SIG-M5 treated with dmso at 0.1 percent for 504 hours (cell line): ENCODE data around the gene ACOX3.
A peak's percentile ranks its signal among the peaks of the same experiment; 100 is the strongest.
"Not testable (repeated sequence)": the region's sequence is repeated elsewhere in the genome, so short reads cannot be mapped to it uniquely, and the experiment has no call there.

Experiments
- DNase-seq: peaks from one replicate; lab custom pipeline; 2025; ENCODE audit not compliant: unreplicated experiment; lab: John Stamatoyannopoulos, UW

ACOX3 gene

GRCh38 chr4:8407756-8408155, 32.8 kb downstream of the ACOX3 start:
- DNase-seq = no peak

GRCh38 chr4:8407316-8407715, 33.2 kb downstream of the ACOX3 start:
- DNase-seq = no peak

GRCh38 chr4:8406887-8407286, 33.6 kb downstream of the ACOX3 start:
- not testable (repeated sequence) for DNase-seq

GRCh38 chr4:8405516-8405875, 35.0 kb downstream of the ACOX3 start:
- DNase-seq = no peak

- no peak for DNase-seq
Observed at GRCh38 chr4:8404791-8405515, 35.6 kb downstream of the ACOX3 start.

- no peak for DNase-seq
Observed at GRCh38 chr4:8403976-8404375, 36.5 kb downstream of the ACOX3 start.

- DNase-seq = peak; percentile 14
Observed at GRCh38 chr4:8403173-8403753, 37.3 kb downstream of the ACOX3 start.

GRCh38 chr4:8402640-8403039, 37.9 kb downstream of the ACOX3 start:
- no peak for DNase-seq

- no peak for DNase-seq
Observed at GRCh38 chr4:8402181-8402597, 38.3 kb downstream of the ACOX3 start.

- no peak for DNase-seq
Observed at GRCh38 chr4:8401665-8402064, 38.9 kb downstream of the ACOX3 start.

GRCh38 chr4:8400632-8401325, 39.7 kb downstream of the ACOX3 start:
- DNase-seq = no peak

- no peak for DNase-seq
Observed at GRCh38 chr4:8399298-8399697, 41.2 kb downstream of the ACOX3 start.

- DNase-seq = no peak
Observed at GRCh38 chr4:8398347-8398746, 42.2 kb downstream of the ACOX3 start.

GRCh38 chr4:8396762-8397406, 43.6 kb downstream of the ACOX3 start:
- no peak for DNase-seq

- DNase-seq = no peak
Observed at GRCh38 chr4:8395504-8396296, 44.8 kb downstream of the ACOX3 start.

- no peak for DNase-seq
Observed at GRCh38 chr4:8394806-8395205, 45.7 kb downstream of the ACOX3 start.

- DNase-seq = no peak
Observed at GRCh38 chr4:8394061-8394519, 46.4 kb downstream of the ACOX3 start.

- DNase-seq = no peak
Observed at GRCh38 chr4:8393593-8394038, 46.9 kb downstream of the ACOX3 start.

GRCh38 chr4:8392591-8393190, 47.8 kb downstream of the ACOX3 start:
- no peak for DNase-seq

GRCh38 chr4:8391972-8392371, 48.6 kb downstream of the ACOX3 start:
- no peak for DNase-seq
